Right lobe of liver (tissue), 4 donors: ENCODE measurements around the gene CCHCR1.

Experiments
- CTCF ChIP-seq, 4 donors: fragments of 200-600 bp in 3 of 4; fragments of 450-650 bp in 1 of 4; IDR thresholded peaks; one replicate each; pipeline versions ENCODE4 v1.5.1 to v1.8.0; 2016 to 2022; ENCODE audit warnings: antibody characterized with exemption in 4 of 4, mild to moderate bottlenecking in 2 of 4
- POLR2A ChIP-seq: fragments of 450-650 bp; IDR thresholded peaks from one replicate; pipeline ENCODE4 v1.6.1; 2017; ENCODE audit warnings: antibody characterized with exemption, mild to moderate bottlenecking
- donor health status: DM: no; HTN: no; CAD: no.
- donor health status: DM: no; HTN: no; CAD: no.
- donor health status: DM: no; HTN: yes; CAD: no.

GRCh38 chr6:31172973-31173384, 15.4 kb upstream of the CCHCR1 start:
- TF ChIP-seq CTCF (IDR thresholded peaks at IDR 0.05) (no peak), POLR2A (no peak)
